Large intestine (tissue), 3 donors: Measurements from ENCODE around the gene ACAP2. TPM values are rescaled to one million over a fixed set of nuclear protein-coding genes. Genes with fewer than 3 reads are reported as not detected.

Experiments
- DNase-seq, 2 donors: peaks; one replicate each; pipeline versions ENCODE4 v3.0.0 to v3.0.0-alpha.2; 2013
- H3K27ac ChIP-seq: one replicate; pipeline ENCODE4 v1.5.1; 2013; ENCODE audit warnings: low read length
- H3K27me3 ChIP-seq: 2 replicates; pipeline ENCODE4 v1.6.1; 2013; ENCODE audit warnings: low read length; ENCODE audit not compliant: control insufficient read depth, insufficient read depth
- H3K36me3 ChIP-seq: 2 replicates; pipeline ENCODE4 v1.6.1; 2013; ENCODE audit warnings: low read length; ENCODE audit not compliant: control insufficient read depth, insufficient read depth
- H3K4me1 ChIP-seq: one replicate; pipeline ENCODE4 v1.6.1; 2013; ENCODE audit warnings: low read length; ENCODE audit not compliant: control insufficient read depth, insufficient read depth
- H3K4me3 ChIP-seq: one replicate; pipeline ENCODE4 v1.5.1; 2013; ENCODE audit warnings: low read length
- H3K9me3 ChIP-seq: one replicate; pipeline ENCODE4 v1.6.1; 2013; ENCODE audit warnings: mild to moderate bottlenecking, low read depth, low read length, moderate library complexity; ENCODE audit not compliant: control insufficient read depth
- WGBS: methylation state at CpG from one replicate; pipeline ENCODE4 v1.1.5; 2013; ENCODE audit warnings: low lambda C conversion rate; ENCODE audit not compliant: insufficient coverage; 5-methylcytosine and 5-hydroxymethylcytosine counted together
- polyA plus RNA-seq: library from polyadenylated mRNA; unstranded; fragments of 120-200 nt; gene quantifications from one replicate; pipeline ENCODE4 v1.2.1, GENCODE V29; 2013

The ACAP2 gene
- polyA plus RNA-seq, 1 donor: 33.4 TPM

DNA sequence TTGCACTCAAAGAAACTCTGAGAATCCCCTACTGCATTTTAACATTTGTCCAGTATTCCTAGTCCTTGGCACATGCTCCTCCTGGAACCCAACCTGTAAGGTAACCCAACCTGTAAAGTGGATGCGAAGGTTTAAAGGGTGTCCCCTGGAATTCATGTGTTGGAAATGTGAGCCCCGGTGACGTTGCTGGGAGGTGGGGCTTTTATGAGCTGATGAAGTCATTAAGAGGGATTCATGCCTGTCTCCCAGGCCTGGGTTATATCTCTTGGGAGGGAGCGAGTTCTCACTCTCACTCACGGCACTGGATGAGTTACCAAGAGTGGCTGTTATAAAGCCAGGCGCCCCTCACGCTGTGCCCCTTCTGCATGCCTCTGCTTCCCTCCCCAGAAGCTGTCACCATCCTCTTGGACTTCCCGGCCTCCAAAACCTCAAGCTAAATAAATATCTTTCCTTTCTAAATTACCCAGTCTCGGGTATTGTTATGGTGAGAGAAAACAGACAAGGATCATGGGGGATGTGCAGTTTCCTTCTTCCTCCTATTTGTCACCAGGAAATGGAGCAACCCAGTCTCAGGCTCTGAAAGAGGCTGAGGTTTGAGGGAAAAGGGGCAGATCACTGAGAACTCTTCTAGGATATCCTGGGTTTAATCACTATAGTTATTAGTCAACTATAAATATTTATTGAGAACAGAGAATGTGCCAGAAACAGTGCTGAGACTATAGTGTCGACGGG lies 179.5 kb downstream of the ACAP2 start:
- peaks cover 3% of the 10 kb centered on the region for H3K36me3 ChIP-seq
- DNase-seq: no peak
- no peaks in the 10 kb centered on the region for H3K9me3 ChIP-seq
- no peaks in the 10 kb centered on the region for H3K27me3 ChIP-seq
- H3K4me3 ChIP-seq: no peak overlapping the region
- no peak overlapping the region for H3K27ac ChIP-seq
- peaks cover 20% of the 10 kb centered on the region for H3K4me1 ChIP-seq
- 60% methylated on average over 1 of the region's 11 CpGs for WGBS

- Histone ChIP-seq H3K27me3 (no peaks in the 10 kb centered on the region), H3K9me3 (no peaks in the 10 kb centered on the region), H3K4me3 (no peak overlapping the region), H3K36me3 (peaks cover 3% of the 10 kb centered on the region), H3K27ac (no peak overlapping the region), H3K4me1 (peaks cover 21% of the 10 kb centered on the region)
- WGBS: no CpG with 5 or more reads among the region's 2 CpGs
- DNase-seq: no peak
Observed at GRCh38 chr3:195261925-195262324, 180.9 kb downstream of the ACAP2 start.

DNA sequence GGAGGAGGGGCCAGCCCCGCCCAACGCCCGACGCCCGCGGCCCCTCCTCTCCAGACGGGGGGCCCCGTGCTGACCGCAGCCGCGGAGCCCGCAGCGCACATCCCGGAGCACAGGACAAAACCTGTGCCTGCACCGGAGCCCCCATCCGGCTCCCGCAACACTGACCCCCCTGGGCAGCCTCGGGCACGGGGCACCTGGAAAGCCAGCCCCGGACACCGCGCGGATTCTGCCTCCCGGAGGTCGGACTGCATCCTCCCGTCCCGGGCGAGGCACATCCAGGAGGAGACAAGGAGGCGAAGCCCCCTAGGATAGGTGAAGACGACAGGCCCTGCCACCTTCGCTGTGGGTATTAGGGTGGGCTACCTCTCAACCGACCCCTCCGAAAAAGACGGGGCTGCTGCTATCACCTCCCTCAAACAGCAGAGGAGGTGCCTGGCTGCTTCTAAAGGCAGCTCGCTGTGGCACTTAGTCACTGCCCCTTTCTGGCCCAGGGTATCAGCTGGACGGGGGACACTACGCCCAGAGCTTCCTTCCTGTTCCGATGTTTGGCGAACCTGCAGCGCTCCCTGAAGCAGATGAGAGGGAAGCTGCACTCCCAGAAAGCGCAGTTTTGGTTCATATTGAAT lies 182.4 kb downstream of the ACAP2 start:
- peak in 1 of 2 donors; percentile 57 for DNase-seq
- Histone ChIP-seq H3K4me1 (peaks cover 21% of the 10 kb centered on the region), H3K36me3 (no peaks in the 10 kb centered on the region), H3K27ac (peak overlapping the region; percentile 55), H3K4me3 (peak overlapping the region; percentile 86), H3K9me3 (no peaks in the 10 kb centered on the region), H3K27me3 (no peaks in the 10 kb centered on the region)
- no CpG with 5 or more reads among the region's 41 CpGs for WGBS

- Histone ChIP-seq H3K27ac (peak overlapping the region; percentile 95), H3K27me3 (no peaks in the 10 kb centered on the region), H3K4me1 (peaks cover 21% of the 10 kb centered on the region), H3K9me3 (no peaks in the 10 kb centered on the region), H3K36me3 (no peaks in the 10 kb centered on the region), H3K4me3 (peak overlapping the region; percentile 86)
- DNase-seq: peak; percentile 91 to 97
- WGBS: no CpG with 5 or more reads among the region's 82 CpGs
Observed at GRCh38 chr3:195259475-195260279, 183.1 kb downstream of the ACAP2 start.

GRCh38 chr3:195259154-195259474 lies 183.7 kb downstream of the ACAP2 start:
- no CpG with 5 or more reads among the region's 7 CpGs for WGBS
- no peaks in the 10 kb centered on the region for H3K9me3 ChIP-seq
- peak overlapping the region; percentile 46 for H3K4me3 ChIP-seq
- H3K27ac ChIP-seq: peak overlapping the region; percentile 95
- no peak for DNase-seq
- H3K27me3 ChIP-seq: no peaks in the 10 kb centered on the region
- peaks cover 21% of the 10 kb centered on the region for H3K4me1 ChIP-seq
- no peaks in the 10 kb centered on the region for H3K36me3 ChIP-seq

DNA sequence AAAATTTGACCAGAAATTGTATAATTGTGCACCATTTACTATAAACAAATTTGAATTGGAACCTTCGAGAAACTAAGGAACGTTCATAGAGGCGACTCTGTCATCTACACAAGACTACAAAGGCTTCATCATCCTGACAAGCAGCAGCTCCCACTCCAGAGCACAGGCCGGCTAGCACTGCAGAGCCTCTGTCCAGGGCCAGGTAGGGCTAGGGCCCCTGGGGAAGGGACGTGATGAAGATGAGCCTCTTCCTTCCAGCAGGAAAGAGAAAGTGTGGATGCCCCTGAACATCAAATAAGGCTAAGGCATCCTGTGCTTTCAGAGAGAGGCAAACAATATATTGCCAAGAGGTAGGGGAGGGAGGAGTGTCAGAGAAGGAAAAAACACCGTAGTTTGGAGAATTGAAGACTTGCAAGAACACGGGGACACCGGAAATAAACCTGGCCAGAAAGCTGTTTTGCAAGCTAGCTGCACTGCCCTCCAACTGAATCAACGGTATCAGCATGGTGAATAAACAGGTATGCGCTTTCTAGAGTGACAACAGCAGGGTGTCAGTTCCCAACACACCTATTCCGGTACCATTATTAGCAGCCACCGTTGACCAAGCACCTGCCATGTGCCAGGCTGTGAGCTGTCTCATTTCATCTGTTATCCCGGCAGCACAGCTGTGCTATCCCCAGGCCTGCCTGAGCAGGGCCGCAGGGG lies 184.2 kb downstream of the ACAP2 start:
- Histone ChIP-seq H3K9me3 (peaks cover 2% of the 10 kb centered on the region), H3K36me3 (no peaks in the 10 kb centered on the region), H3K4me3 (no peak overlapping the region), H3K27ac (peak overlapping the region; percentile 95), H3K27me3 (no peaks in the 10 kb centered on the region), H3K4me1 (peaks cover 21% of the 10 kb centered on the region)
- no peak for DNase-seq
- WGBS: no CpG with 5 or more reads among the region's 14 CpGs

- WGBS: no CpG with 5 or more reads among the region's 16 CpGs
- Histone ChIP-seq H3K4me1 (peaks cover 25% of the 10 kb centered on the region), H3K36me3 (no peaks in the 10 kb centered on the region), H3K4me3 (no peak overlapping the region), H3K27me3 (no peaks in the 10 kb centered on the region), H3K9me3 (peaks cover 2% of the 10 kb centered on the region), H3K27ac (no peak overlapping the region)
- no peak for DNase-seq
Observed at GRCh38 chr3:195257454-195258448, 185.1 kb downstream of the ACAP2 start.

GRCh38 chr3:195256639-195257453 lies 186.0 kb downstream of the ACAP2 start:
- H3K36me3 ChIP-seq: no peaks in the 10 kb centered on the region
- DNase-seq: no peak
- peaks cover 29% of the 10 kb centered on the region for H3K4me1 ChIP-seq
- H3K9me3 ChIP-seq: peaks cover 2% of the 10 kb centered on the region
- H3K27ac ChIP-seq: no peak overlapping the region
- no peaks in the 10 kb centered on the region for H3K27me3 ChIP-seq
- no peak overlapping the region for H3K4me3 ChIP-seq
- no CpG with 5 or more reads among the region's 19 CpGs for WGBS
